ENCODE measurements around the gene FHIT. TPM values are rescaled to one million over a fixed set of nuclear protein-coding genes. Genes with fewer than 3 reads are reported as not detected.
A peak's percentile ranks its signal among the peaks of the same experiment; 100 is the strongest.

The FHIT gene
- total RNA-seq, 4 donors from 2014 or later = 0.72 to 5.2 (median 2.1) TPM

- no peak overlapping the region for H3K4me3 ChIP-seq
- DNase-seq = no peak
- TF ChIP-seq, protein P1, sequence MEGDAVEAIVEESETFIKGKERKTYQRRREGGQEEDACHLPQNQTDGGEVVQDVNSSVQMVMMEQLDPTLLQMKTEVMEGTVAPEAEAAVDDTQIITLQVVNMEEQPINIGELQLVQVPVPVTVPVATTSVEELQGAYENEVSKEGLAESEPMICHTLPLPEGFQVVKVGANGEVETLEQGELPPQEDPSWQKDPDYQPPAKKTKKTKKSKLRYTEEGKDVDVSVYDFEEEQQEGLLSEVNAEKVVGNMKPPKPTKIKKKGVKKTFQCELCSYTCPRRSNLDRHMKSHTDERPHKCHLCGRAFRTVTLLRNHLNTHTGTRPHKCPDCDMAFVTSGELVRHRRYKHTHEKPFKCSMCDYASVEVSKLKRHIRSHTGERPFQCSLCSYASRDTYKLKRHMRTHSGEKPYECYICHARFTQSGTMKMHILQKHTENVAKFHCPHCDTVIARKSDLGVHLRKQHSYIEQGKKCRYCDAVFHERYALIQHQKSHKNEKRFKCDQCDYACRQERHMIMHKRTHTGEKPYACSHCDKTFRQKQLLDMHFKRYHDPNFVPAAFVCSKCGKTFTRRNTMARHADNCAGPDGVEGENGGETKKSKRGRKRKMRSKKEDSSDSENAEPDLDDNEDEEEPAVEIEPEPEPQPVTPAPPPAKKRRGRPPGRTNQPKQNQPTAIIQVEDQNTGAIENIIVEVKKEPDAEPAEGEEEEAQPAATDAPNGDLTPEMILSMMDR (IDR thresholded peaks at IDR 0.05 in 4 of 5, conservative IDR thresholded peaks at IDR 0.05 in 1 of 5) = no peak
- TF ChIP-seq POLR2A (IDR thresholded peaks at IDR 0.05) = no peak
- H3K36me3 ChIP-seq = no peaks in the 10 kb centered on the region
- no peaks in the 10 kb centered on the region for H3K27me3 ChIP-seq
- no peaks in the 10 kb centered on the region for H3K9me3 ChIP-seq
- no peak overlapping the region for H3K27ac ChIP-seq
- no peak for ATAC-seq
- no peaks in the 10 kb centered on the region for H3K4me1 ChIP-seq
- in situ Hi-C loops (cut with MboI; ENCODE audit: low sequenced_read_pairs in 4 of 4) (no loop called here), intact Hi-C loops (cut with DNase I; ENCODE audit: low total_unique reads) (no loop called here)
These were observed 1075.6 kb downstream of the FHIT start for GRCh38 chr3:60175680-60176079.

- DNase-seq (no peak), ATAC-seq (no peak)
- H3K9me3 ChIP-seq = no peaks in the 10 kb centered on the region
- in situ Hi-C loops (cut with MboI; ENCODE audit: low sequenced_read_pairs in 4 of 4) (no loop called here), intact Hi-C loops (cut with DNase I; ENCODE audit: low total_unique reads) (no loop called here)
- no peaks in the 10 kb centered on the region for H3K27me3 ChIP-seq
- H3K4me1 ChIP-seq = no peaks in the 10 kb centered on the region
- no peak overlapping the region for H3K4me3 ChIP-seq
- H3K27ac ChIP-seq = no peak overlapping the region
- no peak for TF ChIP-seq POLR2A (IDR thresholded peaks at IDR 0.05)
- TF ChIP-seq, protein P1 (IDR thresholded peaks at IDR 0.05 in 4 of 5, conservative IDR thresholded peaks at IDR 0.05 in 1 of 5) = no peak
- no peaks in the 10 kb centered on the region for H3K36me3 ChIP-seq
These were observed 1081.5 kb downstream of the FHIT start for GRCh38 chr3:60169755-60170154.

GRCh38 chr3:60167186-60167585 is 1084.1 kb downstream of the FHIT start:
- Histone ChIP-seq H3K36me3 (no peaks in the 10 kb centered on the region), H3K4me1 (no peaks in the 10 kb centered on the region), H3K4me3 (no peak overlapping the region), H3K27me3 (no peaks in the 10 kb centered on the region), H3K9me3 (no peaks in the 10 kb centered on the region), H3K27ac (no peak overlapping the region)
- TF ChIP-seq, protein P1 (IDR thresholded peaks at IDR 0.05 in 4 of 5, conservative IDR thresholded peaks at IDR 0.05 in 1 of 5) = no peak
- no peak for TF ChIP-seq POLR2A (IDR thresholded peaks at IDR 0.05)
- intact Hi-C loops (cut with DNase I; ENCODE audit: low total_unique reads) (no loop called here), in situ Hi-C loops (cut with MboI; ENCODE audit: low sequenced_read_pairs in 4 of 4) (no loop called here)
- no peak for DNase-seq
- ATAC-seq = no peak

GRCh38 chr3:60160822-60161748 is 1090.2 kb downstream of the FHIT start:
- intact Hi-C loops (cut with DNase I; ENCODE audit: low total_unique reads) (no loop called here), in situ Hi-C loops (cut with MboI; ENCODE audit: low sequenced_read_pairs in 4 of 4) (no loop called here)

More at GRCh38 chr3:60160822-60161748, 1090.2 kb downstream of the FHIT start:
- peak in 1 of 2 donors; percentile 66 for ATAC-seq
- H3K27ac ChIP-seq = no peak overlapping the region
- no peak overlapping the region for H3K4me3 ChIP-seq
- H3K27me3 ChIP-seq = no peaks in the 10 kb centered on the region
- no peaks in the 10 kb centered on the region for H3K9me3 ChIP-seq
- TF ChIP-seq, protein P1 (IDR thresholded peaks at IDR 0.05 in 4 of 5, conservative IDR thresholded peaks at IDR 0.05 in 1 of 5) = no peak
- no peak for TF ChIP-seq POLR2A (IDR thresholded peaks at IDR 0.05)
- H3K4me1 ChIP-seq = peaks cover 0 to 5% of the 10 kb centered on the region in 2 donors
- DNase-seq = no peak
- no peaks in the 10 kb centered on the region for H3K36me3 ChIP-seq
